HepG2 (cell line): ENCODE measurements around the gene PRSS36. TPM values are rescaled to one million over a fixed set of nuclear protein-coding genes. Genes with fewer than 3 reads are reported as not detected.
A peak's percentile ranks its signal among the peaks of the same experiment; 100 is the strongest.

ENCODE experiments used
- BHLHE40 ChIP-seq: IDR thresholded peaks from 2 replicates; pipeline ENCODE4 v1.6.1; 2011; ENCODE audit warnings: low read length, improper control_type of control experiment
- CCAR2 ChIP-seq: fragments of 200-400 bp; formaldehyde crosslinking; optimal IDR thresholded peaks from 2 replicates; pipeline ENCODE3; 2018; ENCODE audit warnings: low read depth, mild to moderate bottlenecking, low read length, moderate library complexity
- ELF1 ChIP-seq: sonication (generic); formaldehyde crosslinking; IDR thresholded peaks from 2 replicates; pipeline ENCODE4 v1.4.0; 2020; ENCODE audit warnings: missing genetic modification reagents
- JUND ChIP-seq: sonication (generic); formaldehyde crosslinking; IDR thresholded peaks from 2 replicates; pipeline ENCODE4 v1.8.0; 2022; ENCODE audit warnings: mild to moderate bottlenecking, missing genetic modification reagents
- KDM3A ChIP-seq: IDR thresholded peaks from 2 replicates; pipeline ENCODE4 v1.6.1; 2018; ENCODE audit warnings: low read depth, missing compliant biosample characterization
- KLF6 ChIP-seq: IDR thresholded peaks from 2 replicates; pipeline ENCODE4 v1.8.0; 2016; ENCODE audit warnings: missing biosample characterization, missing genetic modification reagents
- MATR3 ChIP-seq: sonication (generic); formaldehyde crosslinking; IDR thresholded peaks from 2 replicates; pipeline ENCODE4 v1.4.0; 2020; ENCODE audit warnings: missing genetic modification reagents
- MIXL1 ChIP-seq: IDR thresholded peaks from 2 replicates; pipeline ENCODE4 v1.6.1; 2016
- NAIF1 ChIP-seq: sonication (generic); formaldehyde crosslinking; IDR thresholded peaks from 2 replicates; pipeline ENCODE4 v1.5.0; 2020; ENCODE audit warnings: mild to moderate bottlenecking, missing genetic modification reagents, borderline replicate concordance
- NFE2 ChIP-seq: sonication (generic); formaldehyde crosslinking; IDR thresholded peaks from 2 replicates; pipeline ENCODE4 v1.4.0; 2020; ENCODE audit warnings: missing genetic modification reagents
- PAF1 ChIP-seq: IDR thresholded peaks from 2 replicates; pipeline ENCODE4 v1.6.1; 2016; ENCODE audit warnings: missing genetic modification reagents, missing compliant biosample characterization
- RNF2 ChIP-seq: fragments of 450-650 bp; conservative IDR thresholded peaks from 2 replicates; pipeline ENCODE4 v1.6.1; 2016; ENCODE audit warnings: low read depth
- SMARCE1 ChIP-seq: fragments of 450-650 bp; IDR thresholded peaks from 2 replicates; pipeline ENCODE4 v1.6.1; 2017; ENCODE audit warnings: borderline replicate concordance
- STAG1 ChIP-seq: sonication (generic); formaldehyde crosslinking; IDR thresholded peaks from 2 replicates; pipeline ENCODE4 v1.4.0; 2020; ENCODE audit warnings: missing genetic modification reagents
- TOPORS ChIP-seq: sonication (generic); formaldehyde crosslinking; IDR thresholded peaks from 2 replicates; pipeline ENCODE4 v1.8.0; 2023; ENCODE audit warnings: mild to moderate bottlenecking, missing genetic modification reagents
- XRCC5 ChIP-seq: fragments of 200-400 bp; formaldehyde crosslinking; optimal IDR thresholded peaks from 2 replicates; pipeline ENCODE3; 2017; ENCODE audit warnings: mild to moderate bottlenecking, low read length
- ZNF180 ChIP-seq: sonication (generic); formaldehyde crosslinking; IDR thresholded peaks from 2 replicates; pipeline ENCODE4 v1.4.0; 2020; ENCODE audit warnings: low read depth, missing genetic modification reagents, borderline replicate concordance
- ZNF264 ChIP-seq: sonication (generic); formaldehyde crosslinking; IDR thresholded peaks from 2 replicates; pipeline ENCODE4 v1.4.0; 2020; ENCODE audit warnings: missing genetic modification reagents
- ZNF33A ChIP-seq: sonication (generic); formaldehyde crosslinking; IDR thresholded peaks from 2 replicates; pipeline ENCODE4 v1.5.1; 2020; ENCODE audit warnings: missing genetic modification reagents, mild to moderate bottlenecking, moderate library complexity, borderline replicate concordance
- ZNF563 ChIP-seq: sonication (generic); formaldehyde crosslinking; IDR thresholded peaks from 2 replicates; pipeline ENCODE4 v1.8.0; 2022; ENCODE audit warnings: mild to moderate bottlenecking, moderate library complexity, missing genetic modification reagents
- ZNF782 ChIP-seq: sonication (generic); formaldehyde crosslinking; IDR thresholded peaks from 2 replicates; pipeline ENCODE4 v1.4.0; 2020; ENCODE audit warnings: missing genetic modification reagents, mild to moderate bottlenecking, borderline replicate concordance
- polyA plus RNA-seq, 8 experiments: library from polyadenylated mRNA; depleted of rRNA in 3 of 8; stranded (reverse) in 7 of 8; unstranded in 1 of 8; fragments of >200 nt; fragmentation: Illumina TruSeq in 4 of 8; extraction: Trizol in 4 of 8; gene quantifications; 2 replicates each; pipeline versions ENCODE4 v1.2.1 to v1.2.3, GENCODE V29; 2011 to 2016; ENCODE audit warnings: low read depth in 4 of 8, missing spikeins in 1 of 8, mixed read lengths in 1 of 8; ENCODE audit not compliant: insufficient read depth in 1 of 8
- total RNA-seq, 5 experiments: library from RNA; depleted of rRNA; stranded (reverse); fragments of >200 nt; fragmentation: Illumina TruSeq; extraction: Trizol; gene quantifications; 2 replicates each; pipeline ENCODE4 v1.2.3, GENCODE V29; 2016; ENCODE audit warnings: low read depth in 1 of 5
- TF ChIP-seq, protein P1 (sequence below): sonication (generic); formaldehyde crosslinking; conservative IDR thresholded peaks from 2 replicates; pipeline ENCODE4 v1.5.0; 2020; ENCODE audit warnings: missing genetic modification reagents
- TF ChIP-seq, protein P2 (sequence below): sonication (generic); formaldehyde crosslinking; IDR thresholded peaks from 2 replicates; pipeline ENCODE4 v1.8.0; 2023; ENCODE audit warnings: mild to moderate bottlenecking, missing genetic modification reagents
- TF ChIP-seq, protein P3 (sequence below): sonication (generic); formaldehyde crosslinking; IDR thresholded peaks from 2 replicates; pipeline ENCODE4 v1.9.0; 2021; ENCODE audit warnings: missing genetic modification reagents, borderline replicate concordance
- TF ChIP-seq, protein P4 (sequence below): sonication (generic); formaldehyde crosslinking; IDR thresholded peaks from 2 replicates; pipeline ENCODE4 v1.4.0; 2020; ENCODE audit warnings: low read depth, mild to moderate bottlenecking, missing genetic modification reagents

The PRSS36 gene
- total and polyA plus RNA-seq, 2 of the 13 experiments (the other 11 are each of a cell fraction or from before 2014, with no cell fraction given), result 1.5 to 2.1 TPM

DNA sequence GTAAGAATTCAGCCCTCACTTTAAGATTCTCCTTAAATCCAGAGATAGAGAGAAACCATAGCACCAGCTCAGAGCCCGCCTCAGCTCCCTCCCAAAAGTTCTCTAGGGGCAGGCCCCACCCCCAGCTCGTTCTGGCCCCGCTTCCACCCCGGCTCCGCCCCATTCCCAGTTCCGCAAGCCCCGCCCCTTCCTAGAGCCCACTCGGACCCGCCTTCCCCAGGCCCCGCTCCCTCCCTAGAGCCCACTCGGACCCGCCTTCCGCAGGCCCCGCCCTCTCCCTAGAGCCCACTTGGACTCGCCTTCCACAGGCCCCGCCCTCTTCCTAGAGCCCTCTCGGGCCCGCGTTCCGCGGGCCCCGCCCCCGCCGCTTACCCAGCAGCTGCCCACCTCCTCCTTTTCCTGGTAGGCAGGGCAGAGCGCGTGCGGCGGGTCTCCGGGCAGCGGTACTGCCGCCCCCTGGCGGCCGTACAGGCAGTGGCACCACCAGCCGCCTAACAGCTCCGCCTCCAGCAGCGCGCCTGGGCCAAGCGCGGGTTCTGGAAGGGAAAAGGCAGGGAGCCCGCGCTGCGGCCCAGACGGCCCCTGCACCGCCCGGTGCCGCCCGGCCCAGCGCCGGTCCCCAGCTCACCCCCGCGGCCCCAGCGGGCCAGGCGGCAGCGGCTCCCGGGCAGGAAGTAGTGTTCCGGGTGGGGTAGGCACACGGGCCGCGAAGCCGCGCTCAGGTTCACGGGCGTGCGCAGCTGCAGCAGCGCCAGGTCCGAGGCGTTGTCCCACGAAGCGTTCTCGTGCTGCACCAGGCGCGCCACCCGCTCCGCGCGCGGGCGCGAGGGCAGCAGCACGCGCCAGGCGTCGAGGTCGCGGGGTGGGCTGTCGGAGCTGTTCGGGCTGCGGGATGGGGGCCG, 7.5 kb downstream of the PRSS36 start (continued):
- TF ChIP-seq, protein P1, sequence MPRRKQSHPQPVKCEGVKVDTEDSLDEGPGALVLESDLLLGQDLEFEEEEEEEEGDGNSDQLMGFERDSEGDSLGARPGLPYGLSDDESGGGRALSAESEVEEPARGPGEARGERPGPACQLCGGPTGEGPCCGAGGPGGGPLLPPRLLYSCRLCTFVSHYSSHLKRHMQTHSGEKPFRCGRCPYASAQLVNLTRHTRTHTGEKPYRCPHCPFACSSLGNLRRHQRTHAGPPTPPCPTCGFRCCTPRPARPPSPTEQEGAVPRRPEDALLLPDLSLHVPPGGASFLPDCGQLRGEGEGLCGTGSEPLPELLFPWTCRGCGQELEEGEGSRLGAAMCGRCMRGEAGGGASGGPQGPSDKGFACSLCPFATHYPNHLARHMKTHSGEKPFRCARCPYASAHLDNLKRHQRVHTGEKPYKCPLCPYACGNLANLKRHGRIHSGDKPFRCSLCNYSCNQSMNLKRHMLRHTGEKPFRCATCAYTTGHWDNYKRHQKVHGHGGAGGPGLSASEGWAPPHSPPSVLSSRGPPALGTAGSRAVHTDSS, result no peak
- TF ChIP-seq CCAR2 (no peak), KDM3A (CRISPR knock-in tag) (0 out of 2 replicates have a peak, but pooled peaks have one; percentile 52), BHLHE40 (peak; percentile 87), JUND (CRISPR knock-in tag) (no peak), XRCC5 (peak; percentile 97), NFE2 (no peak), TOPORS (CRISPR knock-in tag) (peak; percentile 67; the same call in 1 of the 2 replicates), STAG1 (peak; percentile 89), PAF1 (CRISPR knock-in tag) (no peak), ZNF264 (peak; percentile 33; the same call in 1 of the 2 replicates), ZNF563 (CRISPR knock-in tag) (peak; percentile 92), MIXL1 (CRISPR knock-in tag) (peak; percentile 48; the same call in 1 of the 2 replicates), ELF1 (CRISPR knock-in tag) (peak; percentile 89), NAIF1 (CRISPR knock-in tag) (no peak), ZNF180 (CRISPR knock-in tag) (no peak), RNF2 (no peak; the same call in none of the 2 replicates), SMARCE1 (no peak), MATR3 (CRISPR knock-in tag) (no peak; the same call in 1 of the 2 replicates), ZNF33A (no peak), ZNF782 (CRISPR knock-in tag) (no peak), KLF6 (0 out of 2 replicates have a peak, but pooled peaks have one; percentile 28)
- TF ChIP-seq, protein P2, sequence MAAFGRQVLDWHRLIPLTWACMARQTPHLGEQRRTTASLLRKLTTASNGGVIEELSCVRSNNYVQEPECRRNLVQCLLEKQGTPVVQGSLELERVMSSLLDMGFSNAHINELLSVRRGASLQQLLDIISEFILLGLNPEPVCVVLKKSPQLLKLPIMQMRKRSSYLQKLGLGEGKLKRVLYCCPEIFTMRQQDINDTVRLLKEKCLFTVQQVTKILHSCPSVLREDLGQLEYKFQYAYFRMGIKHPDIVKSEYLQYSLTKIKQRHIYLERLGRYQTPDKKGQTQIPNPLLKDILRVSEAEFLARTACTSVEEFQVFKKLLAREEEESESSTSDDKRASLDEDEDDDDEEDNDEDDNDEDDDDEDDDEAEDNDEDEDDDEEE, result peak; percentile 81; the same call in 1 of the 2 replicates
- TF ChIP-seq, protein P3, sequence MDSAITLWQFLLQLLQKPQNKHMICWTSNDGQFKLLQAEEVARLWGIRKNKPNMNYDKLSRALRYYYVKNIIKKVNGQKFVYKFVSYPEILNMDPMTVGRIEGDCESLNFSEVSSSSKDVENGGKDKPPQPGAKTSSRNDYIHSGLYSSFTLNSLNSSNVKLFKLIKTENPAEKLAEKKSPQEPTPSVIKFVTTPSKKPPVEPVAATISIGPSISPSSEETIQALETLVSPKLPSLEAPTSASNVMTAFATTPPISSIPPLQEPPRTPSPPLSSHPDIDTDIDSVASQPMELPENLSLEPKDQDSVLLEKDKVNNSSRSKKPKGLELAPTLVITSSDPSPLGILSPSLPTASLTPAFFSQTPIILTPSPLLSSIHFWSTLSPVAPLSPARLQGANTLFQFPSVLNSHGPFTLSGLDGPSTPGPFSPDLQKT (CRISPR knock-in tag), result no peak
- TF ChIP-seq, protein P4, sequence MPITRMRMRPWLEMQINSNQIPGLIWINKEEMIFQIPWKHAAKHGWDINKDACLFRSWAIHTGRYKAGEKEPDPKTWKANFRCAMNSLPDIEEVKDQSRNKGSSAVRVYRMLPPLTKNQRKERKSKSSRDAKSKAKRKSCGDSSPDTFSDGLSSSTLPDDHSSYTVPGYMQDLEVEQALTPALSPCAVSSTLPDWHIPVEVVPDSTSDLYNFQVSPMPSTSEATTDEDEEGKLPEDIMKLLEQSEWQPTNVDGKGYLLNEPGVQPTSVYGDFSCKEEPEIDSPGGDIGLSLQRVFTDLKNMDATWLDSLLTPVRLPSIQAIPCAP (CRISPR knock-in tag), result no peak
